ENCODE measurements around the gene PITPNM3.

DNA sequence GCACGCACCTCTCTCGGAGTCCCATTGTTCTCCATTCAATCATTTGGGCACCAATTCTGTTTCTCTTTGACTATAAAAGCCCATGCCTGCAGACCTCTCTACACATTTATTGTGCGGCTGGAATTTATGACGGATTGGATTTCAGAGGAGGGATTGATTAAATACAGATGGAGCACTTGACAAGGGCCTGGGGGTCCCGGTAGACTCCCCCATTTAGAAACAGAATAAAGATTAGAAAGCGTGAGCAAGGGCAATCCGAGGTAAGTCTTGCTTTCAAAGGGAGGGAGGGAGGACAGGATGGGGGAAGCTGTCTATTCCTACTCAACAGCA, 15.1 kb upstream of the PITPNM3 start:
- no peak for TF ChIP-seq SP1 (IDR thresholded peaks at IDR 0.05; ENCODE audit: low read depth)
- TF ChIP-seq EZH2phosphoT487 (IDR thresholded peaks at IDR 0.05; ENCODE audit: borderline replicate concordance) = no peak
- TF ChIP-seq, protein P1, sequence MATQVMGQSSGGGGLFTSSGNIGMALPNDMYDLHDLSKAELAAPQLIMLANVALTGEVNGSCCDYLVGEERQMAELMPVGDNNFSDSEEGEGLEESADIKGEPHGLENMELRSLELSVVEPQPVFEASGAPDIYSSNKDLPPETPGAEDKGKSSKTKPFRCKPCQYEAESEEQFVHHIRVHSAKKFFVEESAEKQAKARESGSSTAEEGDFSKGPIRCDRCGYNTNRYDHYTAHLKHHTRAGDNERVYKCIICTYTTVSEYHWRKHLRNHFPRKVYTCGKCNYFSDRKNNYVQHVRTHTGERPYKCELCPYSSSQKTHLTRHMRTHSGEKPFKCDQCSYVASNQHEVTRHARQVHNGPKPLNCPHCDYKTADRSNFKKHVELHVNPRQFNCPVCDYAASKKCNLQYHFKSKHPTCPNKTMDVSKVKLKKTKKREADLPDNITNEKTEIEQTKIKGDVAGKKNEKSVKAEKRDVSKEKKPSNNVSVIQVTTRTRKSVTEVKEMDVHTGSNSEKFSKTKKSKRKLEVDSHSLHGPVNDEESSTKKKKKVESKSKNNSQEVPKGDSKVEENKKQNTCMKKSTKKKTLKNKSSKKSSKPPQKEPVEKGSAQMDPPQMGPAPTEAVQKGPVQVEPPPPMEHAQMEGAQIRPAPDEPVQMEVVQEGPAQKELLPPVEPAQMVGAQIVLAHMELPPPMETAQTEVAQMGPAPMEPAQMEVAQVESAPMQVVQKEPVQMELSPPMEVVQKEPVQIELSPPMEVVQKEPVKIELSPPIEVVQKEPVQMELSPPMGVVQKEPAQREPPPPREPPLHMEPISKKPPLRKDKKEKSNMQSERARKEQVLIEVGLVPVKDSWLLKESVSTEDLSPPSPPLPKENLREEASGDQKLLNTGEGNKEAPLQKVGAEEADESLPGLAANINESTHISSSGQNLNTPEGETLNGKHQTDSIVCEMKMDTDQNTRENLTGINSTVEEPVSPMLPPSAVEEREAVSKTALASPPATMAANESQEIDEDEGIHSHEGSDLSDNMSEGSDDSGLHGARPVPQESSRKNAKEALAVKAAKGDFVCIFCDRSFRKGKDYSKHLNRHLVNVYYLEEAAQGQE (IDR thresholded peaks at IDR 0.05; ENCODE audit: low read depth) = no peak
- no peak for TF ChIP-seq YY1 (IDR thresholded peaks at IDR 0.05; ENCODE audit: extremely low read depth, insufficient replicate concordance, low read depth, low read length)
- TF ChIP-seq POLR2A (IDR thresholded peaks at IDR 0.05; ENCODE audit: borderline replicate concordance, extremely low read depth, insufficient read depth, insufficient read length) = no peak
- TF ChIP-seq, protein P2, sequence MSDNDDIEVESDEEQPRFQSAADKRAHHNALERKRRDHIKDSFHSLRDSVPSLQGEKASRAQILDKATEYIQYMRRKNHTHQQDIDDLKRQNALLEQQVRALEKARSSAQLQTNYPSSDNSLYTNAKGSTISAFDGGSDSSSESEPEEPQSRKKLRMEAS (IDR thresholded peaks at IDR 0.05) = no peak
- TF ChIP-seq, protein P3, sequence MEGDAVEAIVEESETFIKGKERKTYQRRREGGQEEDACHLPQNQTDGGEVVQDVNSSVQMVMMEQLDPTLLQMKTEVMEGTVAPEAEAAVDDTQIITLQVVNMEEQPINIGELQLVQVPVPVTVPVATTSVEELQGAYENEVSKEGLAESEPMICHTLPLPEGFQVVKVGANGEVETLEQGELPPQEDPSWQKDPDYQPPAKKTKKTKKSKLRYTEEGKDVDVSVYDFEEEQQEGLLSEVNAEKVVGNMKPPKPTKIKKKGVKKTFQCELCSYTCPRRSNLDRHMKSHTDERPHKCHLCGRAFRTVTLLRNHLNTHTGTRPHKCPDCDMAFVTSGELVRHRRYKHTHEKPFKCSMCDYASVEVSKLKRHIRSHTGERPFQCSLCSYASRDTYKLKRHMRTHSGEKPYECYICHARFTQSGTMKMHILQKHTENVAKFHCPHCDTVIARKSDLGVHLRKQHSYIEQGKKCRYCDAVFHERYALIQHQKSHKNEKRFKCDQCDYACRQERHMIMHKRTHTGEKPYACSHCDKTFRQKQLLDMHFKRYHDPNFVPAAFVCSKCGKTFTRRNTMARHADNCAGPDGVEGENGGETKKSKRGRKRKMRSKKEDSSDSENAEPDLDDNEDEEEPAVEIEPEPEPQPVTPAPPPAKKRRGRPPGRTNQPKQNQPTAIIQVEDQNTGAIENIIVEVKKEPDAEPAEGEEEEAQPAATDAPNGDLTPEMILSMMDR (IDR thresholded peaks at IDR 0.05 in 2 of 3, conservative IDR thresholded peaks at IDR 0.05 in 1 of 3; ENCODE audit: borderline replicate concordance in 1 of 3, insufficient read depth in 1 of 3, low read depth in 2 of 3, low read length in 2 of 3) = no peak
- no peak for TF ChIP-seq POLR2AphosphoS5 (IDR thresholded peaks at IDR 0.05; ENCODE audit: low read depth, low read length)
- no peak for TF ChIP-seq TCF7L2 (IDR thresholded peaks at IDR 0.05; ENCODE audit: borderline replicate concordance, extremely low read depth, insufficient read depth, insufficient read length)
- TF ChIP-seq FOSL1 (IDR thresholded peaks at IDR 0.05; ENCODE audit: low read depth) = no peak

Measured in HCT116 (cell line).